Measurements from ENCODE around the gene MTHFD1.
A peak's percentile ranks its signal among the peaks of the same experiment; 100 is the strongest.
"Not testable (repeated sequence)": the region's sequence is repeated elsewhere in the genome, so short reads cannot be mapped to it uniquely, and the experiment has no call there.

Gene MTHFD1

GRCh38 chr14:64387782-64388532 is at the start of gene MTHFD1:
Gene MTHFD1, plus strand, starts transcription at chr14:64388353. Its CDS starts 75 bp downstream, at chr14:64388428.
- peak within 1 kb of the TSS; percentile 21 for H3K4me3 ChIP-seq (ENCODE audit: low read depth, low read length)

- H3K4me3 ChIP-seq (ENCODE audit: low read depth, low read length) = peak overlapping the region; percentile 87
Observed at GRCh38 chr14:64338616-64339316, 49.4 kb upstream of the MTHFD1 start.

GRCh38 chr14:64340560-64341196 is 47.5 kb upstream of the MTHFD1 start:
- no peak overlapping the region for H3K4me3 ChIP-seq (ENCODE audit: low read depth, low read length)

GRCh38 chr14:64347748-64348147 is 40.4 kb upstream of the MTHFD1 start:
- no peak overlapping the region for H3K4me3 ChIP-seq (ENCODE audit: low read depth, low read length)

- no peak overlapping the region for H3K4me3 ChIP-seq (ENCODE audit: low read depth, low read length)
Observed at GRCh38 chr14:64349741-64350490, 38.2 kb upstream of the MTHFD1 start.

GRCh38 chr14:64363265-64363846 is 24.8 kb upstream of the MTHFD1 start:
- no peak overlapping the region for H3K4me3 ChIP-seq (ENCODE audit: low read depth, low read length)

- H3K4me3 ChIP-seq (ENCODE audit: low read depth, low read length) = no peak overlapping the region
Observed at GRCh38 chr14:64364907-64365306, 23.2 kb upstream of the MTHFD1 start.

- H3K4me3 ChIP-seq (ENCODE audit: low read depth, low read length) = not testable (repeated sequence)
Observed at GRCh38 chr14:64365358-64365889, 22.7 kb upstream of the MTHFD1 start.

GRCh38 chr14:64369201-64369600 is 19.0 kb upstream of the MTHFD1 start:
- H3K4me3 ChIP-seq (ENCODE audit: low read depth, low read length) = no peak overlapping the region

- peak overlapping the region; percentile 21 for H3K4me3 ChIP-seq (ENCODE audit: low read depth, low read length)
Observed at GRCh38 chr14:64387232-64387781, 846 bp upstream of the MTHFD1 start.

- peak overlapping the region; percentile 21 for H3K4me3 ChIP-seq (ENCODE audit: low read depth, low read length)
Observed at GRCh38 chr14:64388533-64389285, 556 bp downstream of the MTHFD1 start.

GRCh38 chr14:64391113-64391725 is 3.1 kb downstream of the MTHFD1 start:
- no peak overlapping the region for H3K4me3 ChIP-seq (ENCODE audit: low read depth, low read length)

GRCh38 chr14:64391986-64392385 is 3.8 kb downstream of the MTHFD1 start:
- H3K4me3 ChIP-seq (ENCODE audit: low read depth, low read length) = no peak overlapping the region

GRCh38 chr14:64393189-64393726 is 5.1 kb downstream of the MTHFD1 start:
- not testable (repeated sequence) for H3K4me3 ChIP-seq (ENCODE audit: low read depth, low read length)

GRCh38 chr14:64394423-64394822 is 6.3 kb downstream of the MTHFD1 start:
- H3K4me3 ChIP-seq (ENCODE audit: low read depth, low read length) = no peak overlapping the region

- no peak overlapping the region for H3K4me3 ChIP-seq (ENCODE audit: low read depth, low read length)
Observed at GRCh38 chr14:64394977-64395633, 7.0 kb downstream of the MTHFD1 start.

- H3K4me3 ChIP-seq (ENCODE audit: low read depth, low read length) = no peak overlapping the region
Observed at GRCh38 chr14:64400829-64401459, 12.8 kb downstream of the MTHFD1 start.

- H3K4me3 ChIP-seq (ENCODE audit: low read depth, low read length) = no peak overlapping the region
Observed at GRCh38 chr14:64401949-64402348, 13.8 kb downstream of the MTHFD1 start.
